ENCODE measurements around the gene CABCOCO1. TPM values are rescaled to one million over a fixed set of nuclear protein-coding genes. Genes with fewer than 3 reads are reported as not detected.

Gene CABCOCO1
- total and polyA plus RNA-seq, 2 donors, result 0.14 to 0.43 TPM

DNA sequence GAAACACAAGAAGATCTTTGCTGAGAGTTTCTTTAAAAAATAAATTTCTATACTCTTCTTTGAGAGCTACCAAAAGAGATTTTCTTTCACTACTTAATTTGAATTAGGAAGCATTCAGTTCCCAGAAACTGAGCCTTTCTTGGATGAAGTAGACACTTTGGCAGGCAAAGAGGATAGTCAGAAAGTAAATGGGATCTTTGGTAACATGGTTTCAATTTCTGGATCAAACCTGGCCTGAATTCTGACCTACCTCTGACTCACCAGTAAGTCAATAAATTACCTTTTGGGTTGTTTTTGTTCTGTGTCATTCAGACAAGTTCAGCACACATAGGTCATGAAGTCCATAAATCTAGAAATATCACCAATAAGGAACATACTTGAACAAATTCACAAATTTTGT, 26.8 kb upstream of the CABCOCO1 start:
- Histone ChIP-seq H3K4me3 (ENCODE audit: low read length in 2 of 2) (no peak overlapping the region), H3K36me3 (ENCODE audit: control insufficient read depth in 2 of 2, insufficient read depth in 2 of 2, low read length in 1 of 2) (no peaks in the 10 kb centered on the region), H3K9me3 (ENCODE audit: control insufficient read depth in 2 of 2, insufficient read depth in 1 of 2, low read length in 1 of 2) (no peaks in the 10 kb centered on the region), H3K4me1 (ENCODE audit: control insufficient read depth in 2 of 2, insufficient read depth in 2 of 2, low read length in 2 of 2) (no peaks in the 10 kb centered on the region), H3K27ac (ENCODE audit: low read depth in 1 of 2, low read length in 1 of 2) (no peak overlapping the region), H3K27me3 (ENCODE audit: control insufficient read depth in 2 of 2, insufficient read depth in 1 of 2, low read length in 1 of 2) (no peaks in the 10 kb centered on the region)
- no peak for DNase-seq (ENCODE audit: low read depth in 6 of 9, low spot score in 9 of 9)

DNA sequence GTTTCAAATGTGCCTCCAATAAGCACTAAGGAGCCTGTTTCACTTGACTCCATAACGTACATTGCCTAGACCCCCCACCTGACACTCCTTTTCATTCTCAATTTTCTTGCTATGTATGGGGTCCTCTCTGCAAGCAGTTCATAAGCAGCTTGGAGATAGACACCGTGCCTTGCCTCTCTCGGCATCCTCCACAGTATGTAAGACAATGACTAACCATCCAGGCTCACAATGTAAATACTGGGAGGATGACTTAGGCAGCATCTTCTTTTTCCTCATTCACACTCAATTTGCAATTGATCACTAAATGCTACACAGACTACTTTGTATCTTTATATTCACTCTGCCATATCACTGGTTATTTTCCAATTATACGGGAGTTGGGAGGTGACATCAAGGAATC, 22.8 kb upstream of the CABCOCO1 start:
- H3K27me3 ChIP-seq (ENCODE audit: control insufficient read depth in 2 of 2, insufficient read depth in 1 of 2, low read length in 1 of 2), result no peaks in the 10 kb centered on the region
- WGBS, result 98% methylated on average over 4 of the region's 4 CpGs
- H3K4me1 ChIP-seq (ENCODE audit: control insufficient read depth in 2 of 2, insufficient read depth in 2 of 2, low read length in 2 of 2), result no peaks in the 10 kb centered on the region
- no peak overlapping the region for H3K4me3 ChIP-seq (ENCODE audit: low read length in 2 of 2)
- DNase-seq (ENCODE audit: low read depth in 6 of 9, low spot score in 9 of 9), result no peak
- H3K9me3 ChIP-seq (ENCODE audit: control insufficient read depth in 2 of 2, insufficient read depth in 1 of 2, low read length in 1 of 2), result no peaks in the 10 kb centered on the region
- no peak overlapping the region for H3K27ac ChIP-seq (ENCODE audit: low read depth in 1 of 2, low read length in 1 of 2)
- H3K36me3 ChIP-seq (ENCODE audit: control insufficient read depth in 2 of 2, insufficient read depth in 2 of 2, low read length in 1 of 2), result no peaks in the 10 kb centered on the region

DNA sequence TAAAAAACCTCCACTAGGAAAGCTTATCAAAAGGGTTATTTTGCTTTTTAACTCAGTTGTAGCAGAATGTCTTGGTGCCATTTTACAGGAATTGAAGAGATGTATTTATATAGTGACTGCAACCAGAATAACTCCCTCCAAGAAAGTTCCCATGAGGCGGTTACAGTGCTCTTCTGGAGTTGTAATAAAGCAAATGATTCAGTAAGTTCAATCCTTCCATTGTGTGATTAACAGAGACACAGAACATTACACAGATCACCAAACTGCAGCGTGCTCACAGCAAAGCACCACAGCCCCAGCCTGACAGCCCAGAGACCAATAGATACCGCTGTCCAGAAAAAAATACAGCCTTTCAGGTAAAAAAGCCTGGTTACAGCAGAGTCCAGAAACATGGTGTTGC, 21.9 kb upstream of the CABCOCO1 start:
- Histone ChIP-seq H3K4me3 (ENCODE audit: low read length in 2 of 2) (no peak overlapping the region), H3K27ac (ENCODE audit: low read depth in 1 of 2, low read length in 1 of 2) (no peak overlapping the region), H3K4me1 (ENCODE audit: control insufficient read depth in 2 of 2, insufficient read depth in 2 of 2, low read length in 2 of 2) (no peaks in the 10 kb centered on the region), H3K36me3 (ENCODE audit: control insufficient read depth in 2 of 2, insufficient read depth in 2 of 2, low read length in 1 of 2) (no peaks in the 10 kb centered on the region), H3K9me3 (ENCODE audit: control insufficient read depth in 2 of 2, insufficient read depth in 1 of 2, low read length in 1 of 2) (no peaks in the 10 kb centered on the region), H3K27me3 (ENCODE audit: control insufficient read depth in 2 of 2, insufficient read depth in 1 of 2, low read length in 1 of 2) (no peaks in the 10 kb centered on the region)
- no peak for DNase-seq (ENCODE audit: low read depth in 6 of 9, low spot score in 9 of 9)
- 99% methylated on average over 3 of the region's 3 CpGs for WGBS

DNA sequence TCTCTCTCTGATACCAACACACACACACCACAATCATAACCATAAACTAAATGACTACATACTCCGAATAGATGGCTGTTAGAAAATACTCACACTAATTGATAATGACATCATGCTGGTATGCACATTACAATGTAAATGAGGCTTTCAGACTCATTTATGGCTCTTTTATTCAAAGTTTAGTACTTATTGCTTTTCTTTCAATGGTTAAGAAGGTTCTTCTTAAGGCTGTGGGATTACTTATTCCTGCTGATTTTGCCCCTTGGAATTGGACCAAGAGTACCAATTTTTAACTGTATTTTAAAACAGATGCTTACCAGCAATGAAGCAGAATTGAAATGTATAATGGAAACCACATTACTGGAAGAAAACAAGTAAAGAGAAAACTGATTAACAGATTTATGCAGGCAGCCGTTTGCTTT, 20.6 kb upstream of the CABCOCO1 start:
- Histone ChIP-seq H3K4me3 (ENCODE audit: low read length in 2 of 2) (no peak overlapping the region), H3K36me3 (ENCODE audit: control insufficient read depth in 2 of 2, insufficient read depth in 2 of 2, low read length in 1 of 2) (no peaks in the 10 kb centered on the region), H3K27ac (ENCODE audit: low read depth in 1 of 2, low read length in 1 of 2) (no peak overlapping the region), H3K4me1 (ENCODE audit: control insufficient read depth in 2 of 2, insufficient read depth in 2 of 2, low read length in 2 of 2) (no peaks in the 10 kb centered on the region), H3K27me3 (ENCODE audit: control insufficient read depth in 2 of 2, insufficient read depth in 1 of 2, low read length in 1 of 2) (no peaks in the 10 kb centered on the region), H3K9me3 (ENCODE audit: control insufficient read depth in 2 of 2, insufficient read depth in 1 of 2, low read length in 1 of 2) (no peaks in the 10 kb centered on the region)
- WGBS, result 98% methylated on average over 2 of the region's 2 CpGs
- no peak for DNase-seq (ENCODE audit: low read depth in 6 of 9, low spot score in 9 of 9)

DNA sequence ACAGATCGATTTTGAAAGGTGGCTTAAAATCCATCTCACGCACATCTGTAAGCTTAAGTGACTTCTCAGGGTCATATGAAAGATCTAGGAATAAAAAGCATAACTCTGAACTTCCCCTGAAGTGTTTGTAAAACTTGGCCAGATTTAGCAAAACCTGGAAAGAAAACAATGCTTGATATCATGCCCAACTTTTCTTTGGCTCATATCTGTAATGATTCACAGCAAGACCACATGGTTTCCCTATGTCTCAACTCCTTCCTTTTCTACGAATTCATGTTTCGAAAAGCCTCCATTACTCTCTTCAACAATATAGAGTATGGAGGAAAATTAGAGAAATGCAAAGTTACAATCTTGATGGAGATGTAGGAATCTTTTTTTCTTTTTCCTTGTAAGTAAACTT, 20.1 kb upstream of the CABCOCO1 start:
- Histone ChIP-seq H3K36me3 (ENCODE audit: control insufficient read depth in 2 of 2, insufficient read depth in 2 of 2, low read length in 1 of 2) (no peaks in the 10 kb centered on the region), H3K27me3 (ENCODE audit: control insufficient read depth in 2 of 2, insufficient read depth in 1 of 2, low read length in 1 of 2) (no peaks in the 10 kb centered on the region), H3K4me1 (ENCODE audit: control insufficient read depth in 2 of 2, insufficient read depth in 2 of 2, low read length in 2 of 2) (no peaks in the 10 kb centered on the region), H3K9me3 (ENCODE audit: control insufficient read depth in 2 of 2, insufficient read depth in 1 of 2, low read length in 1 of 2) (no peaks in the 10 kb centered on the region), H3K4me3 (ENCODE audit: low read length in 2 of 2) (no peak overlapping the region), H3K27ac (ENCODE audit: low read depth in 1 of 2, low read length in 1 of 2) (no peak overlapping the region)
- 95% methylated on average over 4 of the region's 4 CpGs for WGBS
- DNase-seq (ENCODE audit: low read depth in 6 of 9, low spot score in 9 of 9), result no peak

DNA sequence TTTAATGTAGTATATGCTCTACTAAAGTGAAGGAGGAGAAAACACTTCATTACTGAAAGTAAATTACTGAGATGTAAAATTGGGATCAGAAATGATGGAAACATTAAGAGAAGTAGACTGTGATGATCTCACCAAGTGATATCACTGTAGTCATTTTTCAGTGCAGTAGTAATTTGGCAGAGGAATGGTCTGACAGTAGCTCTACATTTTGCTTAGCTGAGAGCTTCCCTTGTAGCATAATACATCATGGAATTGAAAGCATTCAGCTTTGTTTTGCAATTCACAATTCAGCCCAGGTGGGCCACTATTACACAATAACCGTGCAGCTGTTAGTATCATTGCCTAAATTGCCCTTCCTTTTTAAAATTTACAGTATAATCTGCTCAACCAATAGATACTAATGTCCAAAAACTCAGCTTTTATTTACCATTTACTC, 19.4 kb upstream of the CABCOCO1 start:
- no peaks in the 10 kb centered on the region for H3K4me1 ChIP-seq (ENCODE audit: control insufficient read depth in 2 of 2, insufficient read depth in 2 of 2, low read length in 2 of 2)
- no peaks in the 10 kb centered on the region for H3K9me3 ChIP-seq (ENCODE audit: control insufficient read depth in 2 of 2, insufficient read depth in 1 of 2, low read length in 1 of 2)
- H3K36me3 ChIP-seq (ENCODE audit: control insufficient read depth in 2 of 2, insufficient read depth in 2 of 2, low read length in 1 of 2), result no peaks in the 10 kb centered on the region
- no peaks in the 10 kb centered on the region for H3K27me3 ChIP-seq (ENCODE audit: control insufficient read depth in 2 of 2, insufficient read depth in 1 of 2, low read length in 1 of 2)
- H3K27ac ChIP-seq (ENCODE audit: low read depth in 1 of 2, low read length in 1 of 2), result no peak overlapping the region
- whole genome bisulfite sequencing, result 48% methylated on average over 1 of the region's 1 CpG
- DNase-seq (ENCODE audit: low read depth in 6 of 9, low spot score in 9 of 9), result no peak
- no peak overlapping the region for H3K4me3 ChIP-seq (ENCODE audit: low read length in 2 of 2)

DNA sequence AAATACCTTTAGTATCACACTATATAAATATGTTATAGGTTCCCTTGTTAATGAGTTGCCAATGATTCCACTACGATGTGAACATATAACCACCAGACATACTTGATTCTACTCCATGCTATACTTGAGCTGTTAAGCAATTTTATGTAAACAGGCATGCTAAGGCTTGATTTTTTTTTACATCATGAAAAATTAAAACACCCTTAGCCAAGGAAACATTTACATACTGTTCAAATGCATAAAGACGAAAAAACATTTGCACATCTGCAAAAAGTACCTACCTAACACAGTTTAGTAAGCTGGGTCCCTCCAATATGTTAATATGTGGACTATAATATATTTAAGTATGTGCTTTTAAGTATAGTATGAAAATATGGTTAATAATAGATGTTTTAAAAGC, 9.0 kb upstream of the CABCOCO1 start:
- no peaks in the 10 kb centered on the region for H3K9me3 ChIP-seq (ENCODE audit: control insufficient read depth in 2 of 2, insufficient read depth in 1 of 2, low read length in 1 of 2)
- DNase-seq (ENCODE audit: low read depth in 6 of 9, low spot score in 9 of 9), result no peak
- H3K4me3 ChIP-seq (ENCODE audit: low read length in 2 of 2), result no peak overlapping the region
- H3K4me1 ChIP-seq (ENCODE audit: control insufficient read depth in 2 of 2, insufficient read depth in 2 of 2, low read length in 2 of 2), result no peaks in the 10 kb centered on the region
- 97% methylated on average over 2 of the region's 2 CpGs for WGBS
- H3K36me3 ChIP-seq (ENCODE audit: control insufficient read depth in 2 of 2, insufficient read depth in 2 of 2, low read length in 1 of 2), result no peaks in the 10 kb centered on the region
- no peaks in the 10 kb centered on the region for H3K27me3 ChIP-seq (ENCODE audit: control insufficient read depth in 2 of 2, insufficient read depth in 1 of 2, low read length in 1 of 2)
- H3K27ac ChIP-seq (ENCODE audit: low read depth in 1 of 2, low read length in 1 of 2), result no peak overlapping the region

DNA sequence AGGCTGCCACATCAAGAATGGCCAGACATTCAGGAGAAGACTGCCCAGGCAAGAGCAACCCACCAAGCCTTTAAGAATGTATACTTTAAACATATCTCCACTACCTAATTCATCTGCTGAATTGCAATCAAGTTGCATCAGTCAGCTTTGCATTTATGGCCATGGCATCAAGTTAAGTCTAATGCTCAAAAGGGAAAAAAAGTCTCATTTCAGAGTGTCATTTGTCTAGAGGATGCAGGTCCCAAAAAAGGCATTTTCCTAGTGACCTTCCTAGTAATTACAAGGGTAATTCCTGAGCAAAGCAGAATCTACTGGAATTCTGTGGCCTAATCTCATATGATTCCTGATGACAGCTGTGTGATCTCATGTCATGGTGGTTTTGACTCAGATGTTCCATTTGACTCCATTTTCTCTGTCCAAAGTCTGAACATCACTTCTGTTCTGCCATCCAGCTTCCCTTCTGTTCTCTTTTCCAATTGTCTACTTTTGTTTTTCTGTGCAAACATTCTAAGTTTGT, 7.3 kb upstream of the CABCOCO1 start:
- Histone ChIP-seq H3K27ac (ENCODE audit: low read depth in 1 of 2, low read length in 1 of 2) (no peak overlapping the region), H3K9me3 (ENCODE audit: control insufficient read depth in 2 of 2, insufficient read depth in 1 of 2, low read length in 1 of 2) (no peaks in the 10 kb centered on the region)
- no peak for DNase-seq (ENCODE audit: low read depth in 6 of 9, low spot score in 9 of 9)

DNA sequence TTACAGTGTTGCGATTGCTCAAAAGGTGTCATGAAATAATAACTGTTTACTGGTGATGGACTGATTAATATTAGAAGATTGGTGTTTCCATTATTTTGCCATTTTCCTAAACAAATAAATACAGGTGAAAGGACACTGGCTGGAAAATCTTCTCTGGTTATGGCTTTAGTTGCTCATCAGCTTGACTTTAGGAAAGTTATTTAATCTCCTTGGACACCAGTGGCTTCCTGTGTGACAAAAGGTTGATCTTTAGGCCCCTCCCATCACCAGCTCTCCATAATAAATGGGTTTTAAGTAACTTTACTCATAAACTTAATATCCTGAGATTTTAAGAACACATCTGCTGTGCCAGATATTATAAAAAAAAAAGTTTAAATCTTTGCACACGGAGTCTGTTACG, 737 bp downstream of the CABCOCO1 start:
- H3K36me3 ChIP-seq (ENCODE audit: control insufficient read depth in 2 of 2, insufficient read depth in 2 of 2, low read length in 1 of 2), result no peaks in the 10 kb centered on the region
- no peak for DNase-seq (ENCODE audit: low read depth in 6 of 9, low spot score in 9 of 9)
- H3K27me3 ChIP-seq (ENCODE audit: control insufficient read depth in 2 of 2, insufficient read depth in 1 of 2, low read length in 1 of 2), result peaks cover 2 to 17% of the 10 kb centered on the region in 2 donors
- 95% methylated on average over 3 of the region's 3 CpGs for WGBS
- no peak overlapping the region for H3K27ac ChIP-seq (ENCODE audit: low read depth in 1 of 2, low read length in 1 of 2)
- no peak overlapping the region for H3K4me3 ChIP-seq (ENCODE audit: low read length in 2 of 2)
- H3K4me1 ChIP-seq (ENCODE audit: control insufficient read depth in 2 of 2, insufficient read depth in 2 of 2, low read length in 2 of 2), result no peaks in the 10 kb centered on the region
- H3K9me3 ChIP-seq (ENCODE audit: control insufficient read depth in 2 of 2, insufficient read depth in 1 of 2, low read length in 1 of 2), result no peaks in the 10 kb centered on the region

More for the DNA sequence above, 7.3 kb upstream of the CABCOCO1 start:
- no peaks in the 10 kb centered on the region for H3K27me3 ChIP-seq (ENCODE audit: control insufficient read depth in 2 of 2, insufficient read depth in 1 of 2, low read length in 1 of 2)
- no peaks in the 10 kb centered on the region for H3K4me1 ChIP-seq (ENCODE audit: control insufficient read depth in 2 of 2, insufficient read depth in 2 of 2, low read length in 2 of 2)
- H3K4me3 ChIP-seq (ENCODE audit: low read length in 2 of 2), result no peak overlapping the region
- H3K36me3 ChIP-seq (ENCODE audit: control insufficient read depth in 2 of 2, insufficient read depth in 2 of 2, low read length in 1 of 2), result no peaks in the 10 kb centered on the region

DNA sequence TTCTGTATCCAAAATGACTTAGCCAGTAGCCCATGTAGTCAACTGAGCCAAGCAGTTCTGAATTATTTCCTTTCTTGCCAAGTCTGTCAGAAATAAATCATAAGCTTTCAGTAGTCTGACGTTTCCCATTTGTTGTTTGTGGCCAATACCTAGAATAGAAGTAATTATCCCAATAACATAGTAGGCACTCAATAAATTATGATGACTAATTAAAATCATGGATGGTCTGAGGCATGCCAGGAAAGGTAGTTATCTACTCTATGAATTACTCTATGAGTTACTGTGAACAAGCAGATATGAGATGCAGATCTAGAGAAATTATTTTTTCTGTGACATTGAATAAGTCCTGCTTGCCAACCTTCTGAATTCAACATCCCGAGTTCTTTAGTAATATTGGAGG, 2.3 kb downstream of the CABCOCO1 start:
- no peaks in the 10 kb centered on the region for H3K9me3 ChIP-seq (ENCODE audit: control insufficient read depth in 2 of 2, insufficient read depth in 1 of 2, low read length in 1 of 2)
- no peak overlapping the region for H3K27ac ChIP-seq (ENCODE audit: low read depth in 1 of 2, low read length in 1 of 2)
- H3K4me1 ChIP-seq (ENCODE audit: control insufficient read depth in 2 of 2, insufficient read depth in 2 of 2, low read length in 2 of 2), result no peaks in the 10 kb centered on the region
- H3K27me3 ChIP-seq (ENCODE audit: control insufficient read depth in 2 of 2, insufficient read depth in 1 of 2, low read length in 1 of 2), result peaks cover 2 to 17% of the 10 kb centered on the region in 2 donors
- H3K36me3 ChIP-seq (ENCODE audit: control insufficient read depth in 2 of 2, insufficient read depth in 2 of 2, low read length in 1 of 2), result no peaks in the 10 kb centered on the region
- WGBS, result 72% methylated on average over 2 of the region's 2 CpGs
- DNase-seq (ENCODE audit: low read depth in 6 of 9, low spot score in 9 of 9), result no peak
- H3K4me3 ChIP-seq (ENCODE audit: low read length in 2 of 2), result no peak overlapping the region
